ENCODE data around the gene TEDDM1.

DNA sequence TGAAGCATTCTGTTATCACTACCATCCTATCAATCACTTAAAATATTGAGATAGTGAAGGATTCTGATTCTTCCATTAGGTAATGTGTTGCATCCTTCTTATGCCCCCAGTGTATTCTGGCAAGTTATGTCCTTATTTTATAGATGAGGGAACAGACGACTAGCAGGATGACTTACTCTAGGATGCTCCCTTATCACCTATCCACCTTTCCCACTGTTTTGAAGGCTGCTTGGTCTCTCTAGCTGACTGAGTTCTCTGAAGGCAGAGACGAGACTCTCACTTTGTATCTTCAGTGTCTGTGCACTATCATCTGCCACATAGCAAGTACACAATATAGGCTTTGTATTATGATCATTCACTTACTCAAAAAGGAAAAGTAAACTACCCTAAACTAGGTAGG, 12.9 kb downstream of the TEDDM1 start:
- TF ChIP-seq, protein P1, sequence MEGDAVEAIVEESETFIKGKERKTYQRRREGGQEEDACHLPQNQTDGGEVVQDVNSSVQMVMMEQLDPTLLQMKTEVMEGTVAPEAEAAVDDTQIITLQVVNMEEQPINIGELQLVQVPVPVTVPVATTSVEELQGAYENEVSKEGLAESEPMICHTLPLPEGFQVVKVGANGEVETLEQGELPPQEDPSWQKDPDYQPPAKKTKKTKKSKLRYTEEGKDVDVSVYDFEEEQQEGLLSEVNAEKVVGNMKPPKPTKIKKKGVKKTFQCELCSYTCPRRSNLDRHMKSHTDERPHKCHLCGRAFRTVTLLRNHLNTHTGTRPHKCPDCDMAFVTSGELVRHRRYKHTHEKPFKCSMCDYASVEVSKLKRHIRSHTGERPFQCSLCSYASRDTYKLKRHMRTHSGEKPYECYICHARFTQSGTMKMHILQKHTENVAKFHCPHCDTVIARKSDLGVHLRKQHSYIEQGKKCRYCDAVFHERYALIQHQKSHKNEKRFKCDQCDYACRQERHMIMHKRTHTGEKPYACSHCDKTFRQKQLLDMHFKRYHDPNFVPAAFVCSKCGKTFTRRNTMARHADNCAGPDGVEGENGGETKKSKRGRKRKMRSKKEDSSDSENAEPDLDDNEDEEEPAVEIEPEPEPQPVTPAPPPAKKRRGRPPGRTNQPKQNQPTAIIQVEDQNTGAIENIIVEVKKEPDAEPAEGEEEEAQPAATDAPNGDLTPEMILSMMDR (IDR thresholded peaks at IDR 0.05): no peak
- TF ChIP-seq POLR2A (IDR thresholded peaks at IDR 0.05): no peak

Data from thyroid gland (tissue), 4 donors.